Kidney (tissue), 14 donors: ENCODE measurements around the gene RAI1. TPM values are rescaled to one million over a fixed set of nuclear protein-coding genes. Genes with fewer than 3 reads are reported as not detected.

Source experiments
- DNase-seq, 5 donors: peaks; one replicate each; pipeline ENCODE4 v3.0.0-alpha.2; 2013 to 2020
- FAIRE-seq: peaks from 2 replicates; lab custom pipeline; 2012; peaks lifted over from hg19 to GRCh38; lab: Jason Lieb, UNC
- H3K27ac ChIP-seq, 2 donors: one replicate each; pipeline ENCODE4 v1.7.0; 2013; ENCODE audit warnings: low read depth in 2 of 2, low read length in 2 of 2, inconsistent platforms in 1 of 2
- H3K27me3 ChIP-seq: one replicate; pipeline ENCODE4 v1.7.1; 2013; ENCODE audit warnings: low read length, inconsistent platforms; ENCODE audit not compliant: control insufficient read depth, insufficient read depth
- H3K36me3 ChIP-seq, 3 donors: one replicate each; pipeline versions ENCODE4 v1.7.0 to v1.7.1; 2013; ENCODE audit warnings: low read length in 3 of 3, control low read depth in 1 of 3, inconsistent platforms in 1 of 3; ENCODE audit not compliant: insufficient read depth in 3 of 3, control insufficient read depth in 2 of 3
- H3K4me1 ChIP-seq, 3 donors: one replicate each; pipeline versions ENCODE4 v1.7.0 to v1.7.1; 2013; ENCODE audit warnings: low read length in 3 of 3, inconsistent platforms in 1 of 3, low read depth in 1 of 3; ENCODE audit not compliant: control insufficient read depth in 2 of 3, insufficient read depth in 2 of 3
- H3K4me3 ChIP-seq, 3 donors: one replicate each; pipeline versions ENCODE4 v1.7.0 to v1.8.1; 2013; ENCODE audit warnings: low read length in 3 of 3, control low read depth in 1 of 3, inconsistent platforms in 1 of 3
- H3K9ac ChIP-seq, 3 donors: one replicate each; pipeline versions ENCODE4 v1.7.0 to v1.7.1; 2013; ENCODE audit warnings: low read length in 3 of 3, control low read depth in 1 of 3, inconsistent platforms in 1 of 3
- H3K9me3 ChIP-seq, 3 donors: one replicate each; pipeline versions ENCODE4 v1.7.0 to v1.7.1; 2013; ENCODE audit warnings: low read length in 3 of 3, control low read depth in 1 of 3, inconsistent platforms in 1 of 3; ENCODE audit not compliant: control insufficient read depth in 2 of 3, insufficient read depth in 1 of 3
- intact Hi-C: fragments of 100-400 bp; cut with DNase I; formaldehyde crosslinking; loops from one replicate; pipeline ENCODE4 v1.11.1; 2022
- polyA plus RNA-seq: library from polyadenylated mRNA; stranded (reverse); fragments of 350-450 nt; fragmentation: Illumina TruSeq; extraction: RNeasy Lipid Tissue Mini Kit (QIAGEN cat#74804); gene quantifications from one replicate; pipeline ENCODE4 v1.2.3, GENCODE V29; 2014; ENCODE audit warnings: low read depth, low replicate concordance; ENCODE audit not compliant: insufficient read depth
- total RNA-seq: library from RNA; stranded (reverse); fragmentation: NEBNext Ultra II Directional; extraction: Animal tissue kit (Norgen Biotek cat#: 25700); gene quantifications from one replicate; pipeline ENCODE4 v1.2.1, GENCODE V29; 2021
- TF ChIP-seq, protein P1 (sequence below): IDR thresholded peaks from 3 replicates; pipeline ENCODE4 v1.5.1; 2012; ENCODE audit warnings: mild to moderate bottlenecking, moderate library complexity, borderline replicate concordance; ENCODE audit not compliant: insufficient read depth; ENCODE audit errors: extremely low read depth
- donor health status: control.
- donor health status: control.
- donor health status: control.
- donor health status: control.
- donor health status: control.
- donor health status: DM: yes; HTN: yes; CAD: no.
- donor health status: Normal renal cell carcinoma (clear cell type).

Gene RAI1
- total and polyA plus RNA-seq, 2 donors from 2014 or later = 6.7 to 50.5 TPM

- DNase-seq = peak in 2 of 5 donors; percentile 80 to 82
Observed at GRCh38 chr17:17835415-17836249, 154.4 kb downstream of the RAI1 start.

GRCh38 chr17:17836250-17836817 lies 155.1 kb downstream of the RAI1 start:
- no peaks in the 10 kb centered on the region for H3K27me3 ChIP-seq
- DNase-seq = peak; percentile 97 to 99 (median 98)
- no peaks in the 10 kb centered on the region for H3K9me3 ChIP-seq
- intact Hi-C loops = no loop called here
- no peak for FAIRE-seq
- peak overlapping the region; percentile 56 to 80 (median 75) for H3K4me3 ChIP-seq
- H3K9ac ChIP-seq = peak overlapping the region in 2 of 3 donors; percentile 90 to 91
- TF ChIP-seq, protein P1, sequence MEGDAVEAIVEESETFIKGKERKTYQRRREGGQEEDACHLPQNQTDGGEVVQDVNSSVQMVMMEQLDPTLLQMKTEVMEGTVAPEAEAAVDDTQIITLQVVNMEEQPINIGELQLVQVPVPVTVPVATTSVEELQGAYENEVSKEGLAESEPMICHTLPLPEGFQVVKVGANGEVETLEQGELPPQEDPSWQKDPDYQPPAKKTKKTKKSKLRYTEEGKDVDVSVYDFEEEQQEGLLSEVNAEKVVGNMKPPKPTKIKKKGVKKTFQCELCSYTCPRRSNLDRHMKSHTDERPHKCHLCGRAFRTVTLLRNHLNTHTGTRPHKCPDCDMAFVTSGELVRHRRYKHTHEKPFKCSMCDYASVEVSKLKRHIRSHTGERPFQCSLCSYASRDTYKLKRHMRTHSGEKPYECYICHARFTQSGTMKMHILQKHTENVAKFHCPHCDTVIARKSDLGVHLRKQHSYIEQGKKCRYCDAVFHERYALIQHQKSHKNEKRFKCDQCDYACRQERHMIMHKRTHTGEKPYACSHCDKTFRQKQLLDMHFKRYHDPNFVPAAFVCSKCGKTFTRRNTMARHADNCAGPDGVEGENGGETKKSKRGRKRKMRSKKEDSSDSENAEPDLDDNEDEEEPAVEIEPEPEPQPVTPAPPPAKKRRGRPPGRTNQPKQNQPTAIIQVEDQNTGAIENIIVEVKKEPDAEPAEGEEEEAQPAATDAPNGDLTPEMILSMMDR = no peak
- peaks cover 0 to 59% (median 55%) of the 10 kb centered on the region in 3 donors for H3K4me1 ChIP-seq
- no peaks in the 10 kb centered on the region for H3K36me3 ChIP-seq
- H3K27ac ChIP-seq = peak overlapping the region; percentile 99

More at GRCh38 chr17:17835415-17836249, 154.4 kb downstream of the RAI1 start:
- H3K9ac ChIP-seq = peak overlapping the region in 2 of 3 donors; percentile 56 to 64
- intact Hi-C loops = no loop called here
- no peaks in the 10 kb centered on the region for H3K36me3 ChIP-seq
- TF ChIP-seq, protein P1 = no peak
- H3K4me3 ChIP-seq = peak overlapping the region; percentile 37 to 80 (median 56)
- H3K9me3 ChIP-seq = no peaks in the 10 kb centered on the region
- peaks cover 0 to 58% (median 55%) of the 10 kb centered on the region in 3 donors for H3K4me1 ChIP-seq
- FAIRE-seq = no peak
- H3K27ac ChIP-seq = peak overlapping the region; percentile 99
- H3K27me3 ChIP-seq = no peaks in the 10 kb centered on the region

- H3K4me1 ChIP-seq = peaks cover 0 to 59% (median 51%) of the 10 kb centered on the region in 3 donors
- FAIRE-seq (no peak), DNase-seq (peak in 3 of 5 donors; percentile 68 to 89 (median 86))
- peak within 1 kb of the TSS in 2 of 3 donors; percentile 90 to 91 for H3K9ac ChIP-seq
- no peaks in the 10 kb centered on the region for H3K36me3 ChIP-seq
- H3K27me3 ChIP-seq = no peaks in the 10 kb centered on the region
- intact Hi-C loops = no loop called here
- peak within 1 kb of the TSS; percentile 99 for H3K27ac ChIP-seq
- no peaks in the 10 kb centered on the region for H3K9me3 ChIP-seq
- TF ChIP-seq, protein P1 = no peak
- H3K4me3 ChIP-seq = peak within 1 kb of the TSS; percentile 56 to 80 (median 75)
Observed at GRCh38 chr17:17836818-17837379, 155.6 kb downstream of the RAI1 start, which contains the start of gene SREBF1. TSS of gene SREBF1 (minus strand) at chr17:17836986. CDS start at chr17:17836817, 169 bp downstream.
